Right lobe of liver (tissue), 6 donors: ENCODE measurements around the gene CFAP57. TPM values are rescaled to one million over a fixed set of nuclear protein-coding genes. Genes with fewer than 3 reads are reported as not detected.

Experiments
- ATAC-seq, 4 donors: fragments of 200-7000 bp; cut with Tn5 transposase; one replicate each; pipeline ENCODE4 v1.9.1; 2020; ENCODE audit warnings: mild to moderate bottlenecking in 4 of 4, moderate library complexity in 4 of 4
- DNase-seq, 3 donors: peaks; one replicate each; pipeline ENCODE4 v3.0.0-alpha.2; 2020
- H3K27ac ChIP-seq, 3 donors: fragments of 200-600 bp; one replicate each; pipeline ENCODE4 v1.8.0; 2022
- H3K27me3 ChIP-seq, 2 donors: fragments of 200-600 bp; one replicate each; pipeline ENCODE4 v1.8.0; 2022
- H3K36me3 ChIP-seq, 4 donors: fragments of 200-600 bp; sonication (generic) in 1 of 4; one replicate each; pipeline versions ENCODE4 v1.5.1 to v1.8.0; 2017 to 2022; ENCODE audit warnings: control low read depth in 1 of 4
- H3K4me1 ChIP-seq, 4 donors: fragments of 200-600 bp; sonication (generic) in 1 of 4; one replicate each; pipeline versions ENCODE4 v1.5.1 to v1.8.0; 2017 to 2022; ENCODE audit warnings: control low read depth in 1 of 4
- H3K4me3 ChIP-seq, 3 donors: fragments of 200-600 bp; one replicate each; pipeline ENCODE4 v1.8.0; 2022
- H3K9me3 ChIP-seq, 4 donors: fragments of 200-600 bp; sonication (generic) in 1 of 4; one replicate each; pipeline versions ENCODE4 v1.5.1 to v1.8.0; 2017 to 2022; ENCODE audit warnings: control low read depth in 1 of 4
- CTCF ChIP-seq, 4 donors: fragments of 200-600 bp in 3 of 4; fragments of 450-650 bp in 1 of 4; IDR thresholded peaks; one replicate each; pipeline versions ENCODE4 v1.5.1 to v1.8.0; 2016 to 2022; ENCODE audit warnings: antibody characterized with exemption in 4 of 4, mild to moderate bottlenecking in 2 of 4
- POLR2A ChIP-seq: fragments of 450-650 bp; IDR thresholded peaks from one replicate; pipeline ENCODE4 v1.6.1; 2017; ENCODE audit warnings: antibody characterized with exemption, mild to moderate bottlenecking
- WGBS: methylation state at CpG from one replicate; pipeline ENCODE4 v1.1.6; 2018; ENCODE audit warnings: low coverage, low lambda C conversion rate; ENCODE audit not compliant: insufficient coverage; ENCODE audit errors: missing lambda C conversion rate; 5-methylcytosine and 5-hydroxymethylcytosine counted together
- intact Hi-C, 2 donors: fragments of 100-400 bp; cut with DNase I; formaldehyde crosslinking; loops; one replicate each; pipeline versions ENCODE4 v1.11.2 to v1.14.1; 2022
- total RNA-seq, 6 experiments: library from RNA; depleted of rRNA in 2 of 6; stranded (reverse); fragments of >200 nt in 2 of 6; fragmentation: NEBNext Ultra II Directional in 3 of 6; extraction: Animal tissue kit (Norgen Biotek cat#: 25700) in 3 of 6; gene quantifications; one replicate each; pipeline versions ENCODE4 v1.1.0 to v1.2.4, GENCODE V29; 2016 to 2023
- donor health status: DM: no; HTN: yes; CAD: no.
- donor health status: DM: no; HTN: no; CAD: no.
- donor health status: DM: no; HTN: no; CAD: no.
- donor health status: DM: no; HTN: yes; CAD: no.
- donor health status: DM: no; HTN: yes; CAD: no.

Gene CFAP57
- total RNA-seq, 6 experiments from 2014 or later, result not detected

GRCh38 chr1:43252225-43252624 lies 80.1 kb downstream of the CFAP57 start:
- 100% methylated on average over 1 of the region's 1 CpG for WGBS
- no peak for DNase-seq
- no peak for TF ChIP-seq POLR2A
- H3K4me1 ChIP-seq, result peaks cover 0 to 33% (median 11%) of the 10 kb centered on the region in 4 donors
- intact Hi-C loops, result no loop called here
- no peak overlapping the region for H3K27ac ChIP-seq
- H3K4me3 ChIP-seq, result no peak overlapping the region
- no peaks in the 10 kb centered on the region for H3K27me3 ChIP-seq
- no peak for ATAC-seq
- H3K9me3 ChIP-seq, result no peaks in the 10 kb centered on the region
- H3K36me3 ChIP-seq, result no peaks in the 10 kb centered on the region

GRCh38 chr1:43253173-43253572 lies 81.0 kb downstream of the CFAP57 start:
- Histone ChIP-seq H3K9me3 (no peaks in the 10 kb centered on the region), H3K4me3 (no peak overlapping the region), H3K27ac (no peak overlapping the region), H3K4me1 (peaks cover 0 to 42% (median 16%) of the 10 kb centered on the region in 4 donors), H3K27me3 (no peaks in the 10 kb centered on the region), H3K36me3 (no peaks in the 10 kb centered on the region)
- no peak for TF ChIP-seq POLR2A
- WGBS, result 94% methylated on average over 3 of the region's 4 CpGs
- ATAC-seq, result no peak
- DNase-seq, result peak in 2 of 3 donors; percentile 10 to 37
- intact Hi-C loops, result no loop called here

- intact Hi-C loops, result no loop called here
- H3K4me3 ChIP-seq, result no peak overlapping the region
- no peak for TF ChIP-seq CTCF (IDR thresholded peaks at IDR 0.05)
- TF ChIP-seq POLR2A, result no peak
- no peaks in the 10 kb centered on the region for H3K36me3 ChIP-seq
- DNase-seq (peak in 2 of 3 donors; percentile 2 to 14), ATAC-seq (no peak)
- H3K9me3 ChIP-seq, result no peaks in the 10 kb centered on the region
- no peak overlapping the region for H3K27ac ChIP-seq
- peaks cover 0 to 49% (median 17%) of the 10 kb centered on the region in 4 donors for H3K4me1 ChIP-seq
- WGBS, result 80% methylated on average over 1 of the region's 8 CpGs
- no peaks in the 10 kb centered on the region for H3K27me3 ChIP-seq
These were observed 81.7 kb downstream of the CFAP57 start for GRCh38 chr1:43253876-43254275.

- Histone ChIP-seq H3K27ac (peak overlapping the region in 1 of 3 donors; percentile 52), H3K27me3 (no peaks in the 10 kb centered on the region), H3K36me3 (no peaks in the 10 kb centered on the region), H3K4me3 (no peak overlapping the region), H3K9me3 (no peaks in the 10 kb centered on the region), H3K4me1 (peaks cover 0 to 48% (median 17%) of the 10 kb centered on the region in 4 donors)
- TF ChIP-seq CTCF (IDR thresholded peaks at IDR 0.05) (no peak), POLR2A (no peak)
- peak in 2 of 3 donors; percentile 16 to 69 for DNase-seq
- ATAC-seq, result peak; percentile 20 to 49 (median 42)
- intact Hi-C loops, result no loop called here
- 43% methylated on average over 2 of the region's 10 CpGs for WGBS
These were observed 83.5 kb downstream of the CFAP57 start for GRCh38 chr1:43255438-43256210.

- intact Hi-C loops, result no loop called here
- ATAC-seq (peak; percentile 84 to 92 (median 87)), DNase-seq (peak; percentile 73 to 87 (median 85))
- Histone ChIP-seq H3K27me3 (no peaks in the 10 kb centered on the region), H3K4me1 (peaks cover 0 to 38% (median 16%) of the 10 kb centered on the region in 4 donors), H3K4me3 (no peak overlapping the region), H3K27ac (peak overlapping the region; percentile 6 to 52 (median 47)), H3K9me3 (no peaks in the 10 kb centered on the region), H3K36me3 (no peaks in the 10 kb centered on the region)
- no peak for TF ChIP-seq CTCF (IDR thresholded peaks at IDR 0.05)
- TF ChIP-seq POLR2A, result no peak
- WGBS, result 36% methylated on average over 4 of the region's 8 CpGs
These were observed 84.8 kb downstream of the CFAP57 start for GRCh38 chr1:43256675-43257570.
